NCI-H2107 treated with DMSO at 0.1 percent for 48 hours (cell line): Measurements from ENCODE around the gene MN1.

Experiments used
- DNase-seq: peaks from one replicate; lab custom pipeline; 2025; ENCODE audit not compliant: unreplicated experiment; lab: John Stamatoyannopoulos, UW

MN1 gene

GRCh38 chr22:27801616-27802345 is at the start of gene MN1:
MN1 (minus strand) TSS chr22:27801756; CDS start chr22:27800543, 1,213 bp downstream.
- DNase-seq = no peak

- DNase-seq = no peak
Measured at GRCh38 chr22:27850000-27850521, 48.5 kb upstream of the MN1 start.

- no peak for DNase-seq
Measured at GRCh38 chr22:27848005-27848404, 46.4 kb upstream of the MN1 start.

- DNase-seq = no peak
Measured at GRCh38 chr22:27846910-27847309, 45.4 kb upstream of the MN1 start.

- no peak for DNase-seq
Measured at GRCh38 chr22:27846248-27846757, 44.7 kb upstream of the MN1 start.

GRCh38 chr22:27845644-27846043 is 44.1 kb upstream of the MN1 start:
- DNase-seq = no peak

- no peak for DNase-seq
Measured at GRCh38 chr22:27844656-27845591, 43.4 kb upstream of the MN1 start.

GRCh38 chr22:27844256-27844655 is 42.7 kb upstream of the MN1 start:
- no peak for DNase-seq

- no peak for DNase-seq
Measured at GRCh38 chr22:27843441-27843840, 41.9 kb upstream of the MN1 start.

GRCh38 chr22:27842669-27843431 is 41.3 kb upstream of the MN1 start:
- no peak for DNase-seq

- DNase-seq = no peak
Measured at GRCh38 chr22:27842201-27842600, 40.6 kb upstream of the MN1 start.

- DNase-seq = no peak
Measured at GRCh38 chr22:27840436-27840835, 38.9 kb upstream of the MN1 start.

- DNase-seq = no peak
Measured at GRCh38 chr22:27839057-27839660, 37.6 kb upstream of the MN1 start.

- no peak for DNase-seq
Measured at GRCh38 chr22:27836181-27836580, 34.6 kb upstream of the MN1 start.

GRCh38 chr22:27835446-27835845 is 33.9 kb upstream of the MN1 start:
- DNase-seq = no peak

- no peak for DNase-seq
Measured at GRCh38 chr22:27834364-27835185, 33.0 kb upstream of the MN1 start.

- DNase-seq = no peak
Measured at GRCh38 chr22:27833803-27834202, 32.2 kb upstream of the MN1 start.

GRCh38 chr22:27832606-27833005 is 31.1 kb upstream of the MN1 start:
- no peak for DNase-seq

GRCh38 chr22:27829620-27830019 is 28.1 kb upstream of the MN1 start:
- no peak for DNase-seq
